CD14-positive monocyte (primary cell): ENCODE data around the gene BCAT1. TPM values are rescaled to one million over a fixed set of nuclear protein-coding genes. Genes with fewer than 3 reads are reported as not detected.
A peak's percentile ranks its signal among the peaks of the same experiment; 100 is the strongest.
"Not testable (repeated sequence)": the region's sequence is repeated elsewhere in the genome, so short reads cannot be mapped to it uniquely, and the experiment has no call there.

Experiments used
- DNase-seq, 3 donors: peaks; one replicate each; pipeline ENCODE4 v3.0.0-alpha.2; 2011 to 2022
- H2AFZ ChIP-seq: 2 replicates; pipeline ENCODE4 v1.6.0; 2012; ENCODE audit warnings: mild to moderate bottlenecking, low read depth, low read length, inconsistent platforms; ENCODE audit not compliant: insufficient read depth, poor library complexity, severe bottlenecking
- H3K27ac ChIP-seq, 2 donors: 1 replicate in 1 of 2; 2 replicates in 1 of 2; pipeline ENCODE4 v1.5.1; 2012 to 2013; ENCODE audit warnings: low read length in 2 of 2, control low read depth in 1 of 2, inconsistent platforms in 1 of 2, low read depth in 1 of 2, mild to moderate bottlenecking in 1 of 2
- H3K27me3 ChIP-seq, 2 donors: one replicate each; pipeline versions ENCODE4 v1.6.0 to v1.6.1; 2011 to 2013; ENCODE audit warnings: low read length in 2 of 2; ENCODE audit not compliant: control insufficient read depth in 2 of 2, insufficient read depth in 2 of 2
- H3K36me3 ChIP-seq, 2 donors: replicated peaks in 1 of 2; 1 replicate in 1 of 2; 2 replicates in 1 of 2; pipeline versions ENCODE4 v1.5.1 to v1.6.1; 2012 to 2013; ENCODE audit warnings: low read length in 2 of 2, control low read depth in 1 of 2, inconsistent platforms in 1 of 2, mild to moderate bottlenecking in 1 of 2; ENCODE audit not compliant: insufficient read depth in 2 of 2, control insufficient read depth in 1 of 2
- H3K4me1 ChIP-seq, 2 donors: 1 replicate in 1 of 2; 2 replicates in 1 of 2; pipeline versions ENCODE4 v1.5.1 to v1.6.1; 2012 to 2013; ENCODE audit warnings: low read length in 2 of 2, control low read depth in 1 of 2, inconsistent platforms in 1 of 2, mild to moderate bottlenecking in 1 of 2, moderate library complexity in 1 of 2; ENCODE audit not compliant: insufficient read depth in 2 of 2, control insufficient read depth in 1 of 2
- H3K4me2 ChIP-seq: replicated peaks from 2 replicates; pipeline ENCODE3; 2012; ENCODE audit warnings: low read length, moderate library complexity, mild to moderate bottlenecking; ENCODE audit not compliant: poor library complexity, severe bottlenecking; ENCODE audit errors: extremely low read depth
- H3K4me3 ChIP-seq, 3 experiments: fragments of 200-600 bp in 1 of 3; sonication (generic) in 1 of 3; replicated peaks in 1 of 3; 1 replicate in 2 of 3; 2 replicates in 1 of 3; pipeline ENCODE4 v1.5.1; 2011 to 2013; ENCODE audit warnings: low read length in 3 of 3, mild to moderate bottlenecking in 3 of 3, control low read depth in 2 of 3, low read depth in 2 of 3, inconsistent platforms in 1 of 3, moderate library complexity in 1 of 3
- H3K79me2 ChIP-seq: 2 replicates; pipeline ENCODE4 v1.6.0; 2012; ENCODE audit warnings: mild to moderate bottlenecking, control low read depth, inconsistent platforms, low read length, moderate library complexity; ENCODE audit not compliant: insufficient read depth
- H3K9ac ChIP-seq: 2 replicates; pipeline ENCODE4 v1.6.0; 2017; ENCODE audit warnings: low read length, mild to moderate bottlenecking; ENCODE audit not compliant: insufficient read depth, poor library complexity, severe bottlenecking
- H3K9me3 ChIP-seq, 2 donors: replicated peaks in 1 of 2; 1 replicate in 1 of 2; 2 replicates in 1 of 2; pipeline versions ENCODE4 v1.5.1 to v1.6.1; 2012 to 2013; ENCODE audit warnings: low read length in 2 of 2, control low read depth in 1 of 2; ENCODE audit not compliant: control insufficient read depth in 1 of 2, insufficient read depth in 1 of 2
- H4K20me1 ChIP-seq: 2 replicates; pipeline ENCODE4 v1.6.0; 2012; ENCODE audit warnings: mild to moderate bottlenecking, low read length, control low read depth, moderate library complexity; ENCODE audit not compliant: insufficient read depth
- H3K27ac Mint-ChIP-seq, 7 donors: one replicate each; pipeline ENCODE4 v1.8.0; 2020; ENCODE audit warnings: mild to moderate bottlenecking in 7 of 7, mixed read lengths in 7 of 7, moderate library complexity in 6 of 7, inconsistent platforms in 2 of 7
- H3K27me3 Mint-ChIP-seq, 3 donors: one replicate each; pipeline ENCODE4 v1.8.0; 2021 to 2022; ENCODE audit warnings: low read depth in 3 of 3, mild to moderate bottlenecking in 3 of 3, mixed read lengths in 3 of 3, moderate library complexity in 3 of 3, inconsistent platforms in 1 of 3
- H3K36me3 Mint-ChIP-seq, 2 donors: one replicate each; pipeline ENCODE4 v1.8.0; 2020; ENCODE audit warnings: mixed read lengths in 2 of 2, inconsistent platforms in 1 of 2, mild to moderate bottlenecking in 1 of 2
- H3K4me1 Mint-ChIP-seq: one replicate; pipeline ENCODE4 v1.8.0; 2020; ENCODE audit warnings: mild to moderate bottlenecking, mixed read lengths
- H3K4me3 Mint-ChIP-seq, 2 donors: one replicate each; pipeline ENCODE4 v1.8.0; 2020; ENCODE audit warnings: mild to moderate bottlenecking in 2 of 2, mixed read lengths in 2 of 2, moderate library complexity in 1 of 2
- H3K9me3 Mint-ChIP-seq, 7 donors: one replicate each; pipeline ENCODE4 v1.8.0; 2020 to 2022; ENCODE audit warnings: mixed read lengths in 7 of 7, mild to moderate bottlenecking in 6 of 7, moderate library complexity in 6 of 7, inconsistent platforms in 2 of 7
- WGBS: methylation state at CpG from one replicate; pipeline ENCODE4 v1.1.5; 2013; ENCODE audit warnings: missing lambda C conversion rate; ENCODE audit not compliant: insufficient coverage; 5-methylcytosine and 5-hydroxymethylcytosine counted together
- intact Hi-C, 2 donors: fragments of 100-400 bp; cut with micrococcal nuclease; formaldehyde crosslinking; loops; one replicate each; pipeline versions ENCODE4 v1.15.0 to v1.15.1; 2023
- polyA plus RNA-seq, 3 donors: library from polyadenylated mRNA; depleted of rRNA in 1 of 3; unstranded in 2 of 3; stranded (reverse) in 1 of 3; fragments of 300-500 nt in 2 of 3; fragments of >200 nt in 1 of 3; fragmentation: Illumina TruSeq in 2 of 3; gene quantifications; 1 replicate in 2 of 3; 2 replicates in 1 of 3; pipeline ENCODE4 v1.2.3, GENCODE V29; 2012 to 2021
- TF ChIP-seq, protein P1 (sequence below): fragments of 200-600 bp; IDR thresholded peaks from one replicate; pipeline ENCODE4 v1.8.0; 2022; ENCODE audit warnings: antibody characterized with exemption, mild to moderate bottlenecking

Gene BCAT1
- polyA plus RNA-seq, 3 donors: 3.5 to 16.9 (median 15.2) TPM

DNA sequence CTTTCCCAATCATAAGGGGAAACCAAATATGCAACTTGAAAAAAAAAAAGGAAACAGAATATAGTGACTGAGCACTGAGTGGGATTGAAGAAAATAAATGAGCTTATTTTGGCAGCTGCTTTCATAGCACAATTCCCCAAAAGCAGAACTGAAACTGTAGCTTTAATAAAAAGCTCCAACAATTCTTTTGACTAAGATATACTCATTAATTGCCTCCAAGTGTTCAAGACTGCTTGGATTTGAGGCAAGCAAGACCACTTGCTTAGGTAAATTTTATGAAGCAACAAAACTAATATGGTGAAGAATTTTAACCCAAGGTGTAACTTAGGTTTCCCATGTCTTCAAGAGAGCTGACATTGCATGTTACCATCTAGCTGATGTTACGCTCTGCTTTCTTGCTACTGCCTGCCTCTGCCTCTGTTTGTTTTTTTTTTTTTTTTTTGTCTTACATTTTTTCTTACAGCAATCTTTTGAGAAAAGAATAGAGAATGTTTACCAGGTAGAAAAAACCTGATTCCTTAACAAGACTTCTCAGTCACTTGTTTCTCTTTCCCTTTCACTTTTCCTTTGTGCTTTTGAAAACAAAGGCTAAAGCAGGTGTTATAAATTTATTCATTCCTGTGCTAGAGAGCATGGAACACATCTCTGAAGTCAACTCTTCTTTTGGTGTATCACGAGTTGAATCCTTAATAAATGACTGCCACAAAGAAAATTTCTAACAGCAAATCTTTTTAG, 134.4 kb downstream of the BCAT1 start:
- no peaks in the 10 kb centered on the region for H3K27me3 Mint-ChIP-seq
- Histone ChIP-seq H3K9me3 (no peaks in the 10 kb centered on the region), H3K27me3 (no peaks in the 10 kb centered on the region), H3K79me2 (no peaks in the 10 kb centered on the region), H3K4me1 (peaks cover 12 to 26% of the 10 kb centered on the region in 2 donors), H2AFZ (peak overlapping the region; percentile 43), H3K36me3 (no peaks in the 10 kb centered on the region), H4K20me1 (no peaks in the 10 kb centered on the region), H3K9ac (peak overlapping the region; percentile 25), H3K4me2 (peak overlapping the region; percentile 73), H3K4me3 (peak overlapping the region; percentile 49 to 68 (median 63)), H3K27ac (peak overlapping the region in 1 of 2 donors; percentile 71)
- peaks cover 0 to 4% of the 10 kb centered on the region in 2 donors for H3K36me3 Mint-ChIP-seq
- intact Hi-C loops: no loop called here
- peaks cover 27% of the 10 kb centered on the region for H3K4me1 Mint-ChIP-seq
- DNase-seq: peak; percentile 63 to 86 (median 73)
- peak overlapping the region; percentile 53 to 85 for H3K4me3 Mint-ChIP-seq
- peak overlapping the region; percentile 81 to 93 (median 87) for H3K27ac Mint-ChIP-seq
- H3K9me3 Mint-ChIP-seq: no peaks in the 10 kb centered on the region
- TF ChIP-seq, protein P1, sequence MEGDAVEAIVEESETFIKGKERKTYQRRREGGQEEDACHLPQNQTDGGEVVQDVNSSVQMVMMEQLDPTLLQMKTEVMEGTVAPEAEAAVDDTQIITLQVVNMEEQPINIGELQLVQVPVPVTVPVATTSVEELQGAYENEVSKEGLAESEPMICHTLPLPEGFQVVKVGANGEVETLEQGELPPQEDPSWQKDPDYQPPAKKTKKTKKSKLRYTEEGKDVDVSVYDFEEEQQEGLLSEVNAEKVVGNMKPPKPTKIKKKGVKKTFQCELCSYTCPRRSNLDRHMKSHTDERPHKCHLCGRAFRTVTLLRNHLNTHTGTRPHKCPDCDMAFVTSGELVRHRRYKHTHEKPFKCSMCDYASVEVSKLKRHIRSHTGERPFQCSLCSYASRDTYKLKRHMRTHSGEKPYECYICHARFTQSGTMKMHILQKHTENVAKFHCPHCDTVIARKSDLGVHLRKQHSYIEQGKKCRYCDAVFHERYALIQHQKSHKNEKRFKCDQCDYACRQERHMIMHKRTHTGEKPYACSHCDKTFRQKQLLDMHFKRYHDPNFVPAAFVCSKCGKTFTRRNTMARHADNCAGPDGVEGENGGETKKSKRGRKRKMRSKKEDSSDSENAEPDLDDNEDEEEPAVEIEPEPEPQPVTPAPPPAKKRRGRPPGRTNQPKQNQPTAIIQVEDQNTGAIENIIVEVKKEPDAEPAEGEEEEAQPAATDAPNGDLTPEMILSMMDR: no peak
- no CpG with 5 or more reads among the region's 2 CpGs for WGBS

DNA sequence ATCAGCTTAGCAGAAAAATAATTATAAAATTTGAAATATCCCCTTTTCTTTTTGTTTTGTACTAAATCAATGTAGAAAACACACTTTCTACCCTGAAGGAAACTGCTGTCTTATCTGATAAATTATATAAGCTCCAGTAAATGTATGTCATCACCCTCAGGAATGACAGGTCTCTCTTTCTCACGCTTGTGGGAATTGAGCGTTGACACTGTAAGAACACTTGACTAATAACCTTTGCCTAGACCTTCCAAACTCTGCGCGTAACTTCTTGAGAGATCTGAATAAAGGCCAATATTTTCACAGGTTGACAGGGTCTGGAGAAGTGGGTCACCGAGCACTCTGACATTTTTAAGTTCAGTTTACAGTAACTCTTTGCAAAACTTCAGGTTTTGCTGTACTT, 138.5 kb downstream of the BCAT1 start:
- Mint-ChIP-seq H3K9me3 (peaks cover 0 to 5% (median 1%) of the 10 kb centered on the region in 7 donors), H3K4me1 (peaks cover 22% of the 10 kb centered on the region), H3K36me3 (peaks cover 0 to 2% of the 10 kb centered on the region in 2 donors)

DNA sequence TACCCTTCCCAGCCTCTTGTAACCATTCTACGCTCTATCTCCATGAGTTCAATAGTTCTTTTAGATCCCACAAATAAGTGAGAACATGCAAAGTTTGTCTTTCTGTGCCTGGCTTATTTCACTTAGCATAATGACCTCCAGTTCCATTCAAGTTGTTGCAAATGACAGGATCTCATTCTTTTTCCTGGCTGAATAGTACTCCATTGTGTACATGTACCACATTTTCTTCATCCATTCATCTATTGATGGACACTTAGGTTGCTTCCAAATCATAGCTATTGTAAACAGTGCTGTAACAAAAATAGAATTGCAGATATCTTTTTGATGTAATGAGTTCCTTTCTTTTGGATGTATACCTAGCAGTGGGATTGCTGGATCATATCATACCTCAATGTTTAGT, 139.6 kb downstream of the BCAT1 start:
- H3K36me3 Mint-ChIP-seq, H3K4me3 ChIP-seq, H3K27me3 ChIP-seq, H3K9ac ChIP-seq, H3K27ac ChIP-seq, H3K27me3 Mint-ChIP-seq, H3K27ac Mint-ChIP-seq, H3K36me3 ChIP-seq, H3K9me3 ChIP-seq, H3K79me2 ChIP-seq, H3K4me3 Mint-ChIP-seq, DNase-seq, H3K4me2 ChIP-seq, intact Hi-C loops, H4K20me1 ChIP-seq, H2AFZ ChIP-seq: not testable (repeated sequence)
- H3K4me1 Mint-ChIP-seq: peaks cover 14% of the 10 kb centered on the region
- H3K9me3 Mint-ChIP-seq: peaks cover 0 to 13% (median 5%) of the 10 kb centered on the region in 7 donors
- WGBS: 83% methylated on average over 1 of the region's 1 CpG
- peaks cover 5 to 13% of the 10 kb centered on the region in 2 donors for H3K4me1 ChIP-seq

More for the DNA sequence above, 138.5 kb downstream of the BCAT1 start:
- Mint-ChIP-seq H3K4me3 (no peak overlapping the region), H3K27me3 (no peaks in the 10 kb centered on the region), H3K27ac (no peak overlapping the region)
- Histone ChIP-seq H2AFZ (no peak overlapping the region), H3K4me3 (no peak overlapping the region), H3K9ac (no peak overlapping the region), H3K27ac (no peak overlapping the region), H3K79me2 (no peaks in the 10 kb centered on the region), H3K27me3 (no peaks in the 10 kb centered on the region), H3K9me3 (no peaks in the 10 kb centered on the region), H3K4me2 (no peak overlapping the region), H3K4me1 (peaks cover 12 to 24% of the 10 kb centered on the region in 2 donors), H4K20me1 (no peaks in the 10 kb centered on the region), H3K36me3 (no peaks in the 10 kb centered on the region)
- 100% methylated on average over 1 of the region's 5 CpGs for WGBS
- DNase-seq: no peak
- TF ChIP-seq, protein P1: no peak
- intact Hi-C loops: no loop called here
